ENCODE results near the gene PRKAR2B.
A peak's percentile ranks its signal among the peaks of the same experiment; 100 is the strongest.

PRKAR2B gene

GRCh38 chr7:107201795-107202450, 157.4 kb downstream of the PRKAR2B start:
- TF ChIP-seq, protein P1, sequence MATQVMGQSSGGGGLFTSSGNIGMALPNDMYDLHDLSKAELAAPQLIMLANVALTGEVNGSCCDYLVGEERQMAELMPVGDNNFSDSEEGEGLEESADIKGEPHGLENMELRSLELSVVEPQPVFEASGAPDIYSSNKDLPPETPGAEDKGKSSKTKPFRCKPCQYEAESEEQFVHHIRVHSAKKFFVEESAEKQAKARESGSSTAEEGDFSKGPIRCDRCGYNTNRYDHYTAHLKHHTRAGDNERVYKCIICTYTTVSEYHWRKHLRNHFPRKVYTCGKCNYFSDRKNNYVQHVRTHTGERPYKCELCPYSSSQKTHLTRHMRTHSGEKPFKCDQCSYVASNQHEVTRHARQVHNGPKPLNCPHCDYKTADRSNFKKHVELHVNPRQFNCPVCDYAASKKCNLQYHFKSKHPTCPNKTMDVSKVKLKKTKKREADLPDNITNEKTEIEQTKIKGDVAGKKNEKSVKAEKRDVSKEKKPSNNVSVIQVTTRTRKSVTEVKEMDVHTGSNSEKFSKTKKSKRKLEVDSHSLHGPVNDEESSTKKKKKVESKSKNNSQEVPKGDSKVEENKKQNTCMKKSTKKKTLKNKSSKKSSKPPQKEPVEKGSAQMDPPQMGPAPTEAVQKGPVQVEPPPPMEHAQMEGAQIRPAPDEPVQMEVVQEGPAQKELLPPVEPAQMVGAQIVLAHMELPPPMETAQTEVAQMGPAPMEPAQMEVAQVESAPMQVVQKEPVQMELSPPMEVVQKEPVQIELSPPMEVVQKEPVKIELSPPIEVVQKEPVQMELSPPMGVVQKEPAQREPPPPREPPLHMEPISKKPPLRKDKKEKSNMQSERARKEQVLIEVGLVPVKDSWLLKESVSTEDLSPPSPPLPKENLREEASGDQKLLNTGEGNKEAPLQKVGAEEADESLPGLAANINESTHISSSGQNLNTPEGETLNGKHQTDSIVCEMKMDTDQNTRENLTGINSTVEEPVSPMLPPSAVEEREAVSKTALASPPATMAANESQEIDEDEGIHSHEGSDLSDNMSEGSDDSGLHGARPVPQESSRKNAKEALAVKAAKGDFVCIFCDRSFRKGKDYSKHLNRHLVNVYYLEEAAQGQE (IDR thresholded peaks at IDR 0.05; ENCODE audit: insufficient read depth in 1 of 2, low read depth in 2 of 2, low read length in 2 of 2) = no peak
- TF ChIP-seq SIN3A (IDR thresholded peaks at IDR 0.05; ENCODE audit: borderline replicate concordance, insufficient read depth, low read length) = no peak
- TF ChIP-seq POLR2AphosphoS5 (IDR thresholded peaks at IDR 0.05; ENCODE audit: low read depth, low read length) = no peak
- TF ChIP-seq TAF1 (IDR thresholded peaks at IDR 0.05; ENCODE audit: borderline replicate concordance, insufficient read depth, low read length) = no peak
- no peak for TF ChIP-seq FOXP2 (optimal IDR thresholded peaks at IDR 0.05; ENCODE audit: borderline replicate concordance, extremely low read depth, extremely low read length, insufficient read depth)

DNA sequence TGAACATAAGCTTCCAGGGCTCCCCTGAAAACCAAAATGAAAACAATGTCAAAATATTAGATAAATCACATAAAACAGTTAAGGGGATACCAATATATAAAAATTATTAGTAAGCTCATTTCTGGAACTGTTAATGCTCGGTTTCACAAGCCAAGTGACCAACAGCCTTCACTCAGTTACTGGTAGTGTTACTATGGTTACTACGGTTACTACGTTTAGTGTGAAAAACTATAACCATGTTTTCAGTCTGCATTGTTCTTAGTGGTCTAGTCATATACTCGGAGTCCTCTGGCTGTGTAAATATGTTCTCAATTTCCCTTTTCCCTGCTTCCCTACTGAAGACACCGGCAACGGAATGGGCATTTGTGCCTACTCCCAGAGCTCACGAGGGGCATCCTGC, 159.1 kb downstream of the PRKAR2B start:
- no peak for TF ChIP-seq TAF1 (IDR thresholded peaks at IDR 0.05; ENCODE audit: borderline replicate concordance, insufficient read depth, low read length)
- TF ChIP-seq POLR2AphosphoS5 (IDR thresholded peaks at IDR 0.05; ENCODE audit: low read depth, low read length) = peak; percentile 32; the same call in 1 of the 2 replicates
- TF ChIP-seq FOXP2 (optimal IDR thresholded peaks at IDR 0.05; ENCODE audit: borderline replicate concordance, extremely low read depth, extremely low read length, insufficient read depth) = no peak
- TF ChIP-seq SIN3A (IDR thresholded peaks at IDR 0.05; ENCODE audit: borderline replicate concordance, insufficient read depth, low read length) = no peak
- TF ChIP-seq, protein P1 (IDR thresholded peaks at IDR 0.05; ENCODE audit: insufficient read depth in 1 of 2, low read depth in 2 of 2, low read length in 2 of 2) = no peak

DNA sequence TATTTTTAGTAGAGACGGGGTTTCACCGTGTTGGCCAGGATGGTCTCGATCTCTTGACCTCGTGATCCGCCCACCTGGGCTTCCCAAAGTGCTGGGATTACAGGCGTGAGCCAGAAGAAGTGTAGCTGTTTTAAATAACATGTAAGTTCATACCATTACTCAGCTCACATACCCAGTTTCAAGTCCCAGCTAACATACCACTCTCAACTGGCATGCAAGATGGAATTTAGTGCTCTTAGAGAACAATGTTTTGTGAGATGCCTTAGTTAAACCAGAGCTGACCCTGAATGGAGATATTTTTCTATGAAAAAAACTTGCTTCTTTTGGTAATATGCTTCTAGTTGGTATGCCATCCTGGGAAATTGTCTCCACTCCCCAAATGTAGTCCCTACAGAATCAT, 161.6 kb downstream of the PRKAR2B start:
- TF ChIP-seq, protein P1 (IDR thresholded peaks at IDR 0.05; ENCODE audit: insufficient read depth in 1 of 2, low read depth in 2 of 2, low read length in 2 of 2) = no peak
- TF ChIP-seq TAF1 (IDR thresholded peaks at IDR 0.05; ENCODE audit: borderline replicate concordance, insufficient read depth, low read length) (no peak), FOXP2 (optimal IDR thresholded peaks at IDR 0.05; ENCODE audit: borderline replicate concordance, extremely low read depth, extremely low read length, insufficient read depth) (no peak), POLR2AphosphoS5 (IDR thresholded peaks at IDR 0.05; ENCODE audit: low read depth, low read length) (no peak), SIN3A (IDR thresholded peaks at IDR 0.05; ENCODE audit: borderline replicate concordance, insufficient read depth, low read length) (no peak)

GRCh38 chr7:107206706-107207105, 162.2 kb downstream of the PRKAR2B start:
- no peak for TF ChIP-seq FOXP2 (optimal IDR thresholded peaks at IDR 0.05; ENCODE audit: borderline replicate concordance, extremely low read depth, extremely low read length, insufficient read depth)
- TF ChIP-seq SIN3A (IDR thresholded peaks at IDR 0.05; ENCODE audit: borderline replicate concordance, insufficient read depth, low read length) = no peak
- TF ChIP-seq POLR2AphosphoS5 (IDR thresholded peaks at IDR 0.05; ENCODE audit: low read depth, low read length) = no peak
- TF ChIP-seq TAF1 (IDR thresholded peaks at IDR 0.05; ENCODE audit: borderline replicate concordance, insufficient read depth, low read length) = no peak
- TF ChIP-seq, protein P1 (IDR thresholded peaks at IDR 0.05; ENCODE audit: insufficient read depth in 1 of 2, low read depth in 2 of 2, low read length in 2 of 2) = no peak

Measured in PFSK-1 (cell line).